Chondrocyte (in vitro differentiated cells): ENCODE results near the gene CATSPER3. TPM values are rescaled to one million over a fixed set of nuclear protein-coding genes. Genes with fewer than 3 reads are reported as not detected.
A peak's percentile ranks its signal among the peaks of the same experiment; 100 is the strongest.

Source experiments
- DNase-seq: peaks from one replicate; pipeline ENCODE4 v3.0.0; 2021; ENCODE audit warnings: mixed read lengths, low spot score
- H3K27ac Mint-ChIP-seq: one replicate; pipeline ENCODE4 v1.8.0; 2021; ENCODE audit warnings: mild to moderate bottlenecking, moderate library complexity, mixed read lengths; ENCODE audit not compliant: unreplicated experiment
- H3K27me3 Mint-ChIP-seq: 2 replicates; pipeline ENCODE4 v1.8.0; 2021; ENCODE audit warnings: low read depth, mixed read lengths
- H3K36me3 Mint-ChIP-seq: 2 replicates; pipeline ENCODE4 v1.8.0; 2021; ENCODE audit warnings: low read depth, mixed read lengths
- H3K4me1 Mint-ChIP-seq: 2 replicates; pipeline ENCODE4 v1.8.0; 2021; ENCODE audit warnings: low read depth, mild to moderate bottlenecking, mixed read lengths
- H3K4me3 Mint-ChIP-seq: one replicate; pipeline ENCODE4 v1.8.0; 2021; ENCODE audit warnings: mild to moderate bottlenecking, moderate library complexity, mixed read lengths; ENCODE audit not compliant: unreplicated experiment
- H3K9me3 Mint-ChIP-seq: 2 replicates; pipeline ENCODE4 v1.8.0; 2021; ENCODE audit warnings: low read depth, mixed read lengths
- CTCF ChIP-seq: fragments of 200-600 bp; sonication (generic); IDR thresholded peaks from 2 replicates; pipeline ENCODE4 v1.5.0; 2021; ENCODE audit warnings: antibody characterized with exemption, mild to moderate bottlenecking, moderate library complexity
- total RNA-seq: library from RNA; stranded (reverse); gene quantifications from 3 replicates; pipeline ENCODE4 v1.2.1, GENCODE V29; 2021

The CATSPER3 gene
- total RNA-seq, 1 donor from 2014 or later: 0.17 TPM

- H3K4me3 Mint-ChIP-seq: no peak overlapping the region
- DNase-seq: peak; percentile 28
- no peaks in the 10 kb centered on the region for H3K9me3 Mint-ChIP-seq
- no peak overlapping the region for H3K27ac Mint-ChIP-seq
- no peak for TF ChIP-seq CTCF
- peaks cover 72% of the 10 kb centered on the region for H3K27me3 Mint-ChIP-seq
- H3K36me3 Mint-ChIP-seq: peaks cover 13% of the 10 kb centered on the region
- peaks cover 19% of the 10 kb centered on the region for H3K4me1 Mint-ChIP-seq
These were observed 62.6 kb downstream of the CATSPER3 start for GRCh38 chr5:135030123-135030955.

DNA sequence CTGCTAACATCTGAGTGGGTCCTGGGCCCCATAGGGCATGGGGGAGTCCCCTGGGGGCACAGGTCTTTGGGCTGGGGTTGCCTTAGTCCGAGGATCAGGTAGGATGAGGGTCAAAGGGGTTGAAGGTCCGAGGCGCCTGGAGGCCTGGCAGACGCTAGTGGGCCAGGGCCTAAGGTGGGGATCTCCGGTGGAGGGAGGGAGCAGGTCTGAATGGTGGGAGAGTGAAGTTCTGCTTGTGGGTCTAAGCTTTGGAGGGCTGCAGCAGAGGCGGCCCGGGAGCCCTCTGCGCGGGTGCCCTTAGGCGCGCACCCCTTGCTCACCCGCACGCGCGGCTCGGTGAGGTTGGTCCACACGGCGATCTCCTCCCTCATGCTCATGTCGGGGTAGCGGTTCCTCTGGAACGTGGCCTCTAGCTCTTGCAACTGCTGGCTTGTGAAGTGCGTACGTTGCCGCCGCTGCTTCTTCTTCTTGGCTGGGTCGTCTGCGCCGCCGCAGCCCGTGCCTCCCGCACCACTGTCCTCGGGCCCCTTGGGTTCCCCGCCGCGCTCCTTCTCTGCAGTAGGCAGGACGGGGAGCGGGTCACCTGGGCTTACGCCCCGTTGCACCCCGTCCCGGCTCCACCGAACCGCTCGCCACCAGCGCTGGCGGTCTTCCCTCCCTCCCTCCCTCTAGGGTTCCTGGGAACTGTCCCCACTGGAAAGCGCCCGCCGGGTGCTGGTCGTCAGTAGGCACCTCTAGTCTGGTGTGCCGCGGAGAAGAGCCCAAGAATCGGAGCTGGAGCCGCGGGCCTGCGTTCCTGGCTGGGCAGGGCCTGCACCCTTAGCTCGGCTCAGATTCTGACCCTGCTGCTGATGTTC, 63.5 kb downstream of the CATSPER3 start:
- DNase-seq: peak; percentile 92
- TF ChIP-seq CTCF: no peak
- peak overlapping the region; percentile 9 for H3K4me3 Mint-ChIP-seq
- H3K4me1 Mint-ChIP-seq: peaks cover 19% of the 10 kb centered on the region
- H3K9me3 Mint-ChIP-seq: no peaks in the 10 kb centered on the region
- H3K27ac Mint-ChIP-seq: no peak overlapping the region
- H3K27me3 Mint-ChIP-seq: peaks cover 71% of the 10 kb centered on the region
- peaks cover 13% of the 10 kb centered on the region for H3K36me3 Mint-ChIP-seq

DNA sequence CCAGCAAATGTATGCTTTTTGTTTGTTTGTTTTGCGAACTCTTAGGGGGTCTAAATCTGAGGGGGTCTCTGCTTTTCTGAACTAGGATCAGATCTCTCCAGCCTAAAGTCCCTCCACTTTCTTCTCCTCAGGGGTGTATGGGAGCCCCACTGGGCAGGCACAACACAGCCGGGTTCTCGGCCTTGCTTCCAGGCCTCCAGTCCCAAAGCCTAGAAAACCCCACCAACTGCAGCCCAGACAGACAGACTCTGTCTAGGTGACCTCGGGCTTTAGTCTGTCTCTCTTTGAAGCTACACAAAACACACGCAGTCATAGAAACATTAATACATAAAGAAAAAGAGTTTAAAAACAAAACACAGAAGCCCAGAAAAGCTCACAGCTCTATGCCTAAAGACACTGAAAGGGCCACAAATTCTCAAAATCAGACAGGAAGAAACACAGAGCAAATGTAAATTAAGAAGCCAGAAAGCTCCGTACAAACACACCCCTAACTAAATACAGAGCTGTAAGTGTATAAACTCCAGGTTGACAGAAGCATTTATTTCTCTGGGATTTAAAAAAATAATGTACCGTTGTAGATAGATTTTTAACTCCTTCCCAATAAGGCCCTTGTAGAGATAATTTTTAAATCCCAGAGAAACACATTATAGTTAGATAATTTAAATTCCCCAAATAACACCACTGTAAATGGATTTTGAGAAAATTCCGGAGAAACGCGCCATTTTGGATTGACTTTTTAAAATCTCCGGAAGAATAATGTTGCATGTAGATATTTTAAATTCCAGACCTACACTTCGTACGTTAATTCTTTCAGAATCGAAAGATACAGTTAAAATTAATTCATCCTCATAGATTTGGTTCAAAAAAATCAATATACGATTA, 64.3 kb downstream of the CATSPER3 start:
- Mint-ChIP-seq H3K36me3 (peaks cover 9% of the 10 kb centered on the region), H3K4me1 (peaks cover 19% of the 10 kb centered on the region), H3K27ac (no peak overlapping the region), H3K9me3 (no peaks in the 10 kb centered on the region), H3K4me3 (no peak overlapping the region), H3K27me3 (peaks cover 70% of the 10 kb centered on the region)
- TF ChIP-seq CTCF: no peak
- DNase-seq: peak; percentile 28

DNA sequence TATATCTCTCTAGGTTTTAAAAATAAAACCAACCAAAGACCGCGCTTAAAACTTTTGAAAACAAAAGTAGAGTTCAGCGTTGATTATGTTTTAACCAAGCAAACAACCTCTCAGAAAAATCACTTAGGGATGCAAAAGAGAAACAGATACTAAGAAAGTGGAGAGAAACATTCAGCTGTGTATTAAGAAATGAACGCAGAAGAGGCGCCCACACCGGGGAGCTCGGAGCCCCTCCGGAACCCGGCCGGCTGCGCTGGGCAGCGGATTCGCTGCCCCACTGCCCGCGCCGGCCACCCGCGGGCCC, 64.9 kb downstream of the CATSPER3 start:
- Mint-ChIP-seq H3K27me3 (peaks cover 70% of the 10 kb centered on the region), H3K36me3 (peaks cover 9% of the 10 kb centered on the region), H3K27ac (no peak overlapping the region), H3K4me3 (no peak overlapping the region), H3K4me1 (peaks cover 19% of the 10 kb centered on the region), H3K9me3 (no peaks in the 10 kb centered on the region)
- TF ChIP-seq CTCF: no peak
- no peak for DNase-seq
